GM18517 (cell line): ENCODE data around the gene FBXL16.

Experiments
- ATAC-seq: cut with Tn5 transposase; IDR thresholded peaks from one replicate; pipeline ENCODE4 v1.9.1; 2021; ENCODE audit warnings: mild to moderate bottlenecking, moderate library complexity; ENCODE audit not compliant: unreplicated experiment

Gene FBXL16

GRCh38 chr16:734981-735881 is 29.6 kb upstream of the FBXL16 start:
- ATAC-seq, result no peak

GRCh38 chr16:734208-734980 is 28.8 kb upstream of the FBXL16 start:
- no peak for ATAC-seq

GRCh38 chr16:733382-734207 is 28.0 kb upstream of the FBXL16 start:
- ATAC-seq, result no peak

- no peak for ATAC-seq
Measured at GRCh38 chr16:732936-733335, 27.3 kb upstream of the FBXL16 start.

- ATAC-seq, result no peak
Measured at GRCh38 chr16:732332-732731, 26.7 kb upstream of the FBXL16 start.

- no peak for ATAC-seq
Measured at GRCh38 chr16:730666-731509, 25.3 kb upstream of the FBXL16 start.

GRCh38 chr16:729768-730665 is 24.4 kb upstream of the FBXL16 start:
- no peak for ATAC-seq

GRCh38 chr16:728890-729744 is 23.5 kb upstream of the FBXL16 start:
- ATAC-seq, result no peak

GRCh38 chr16:728131-728889 is 22.7 kb upstream of the FBXL16 start:
- peak; percentile 36 for ATAC-seq

GRCh38 chr16:727291-727977 is 21.8 kb upstream of the FBXL16 start:
- no peak for ATAC-seq

GRCh38 chr16:726438-727290 is 21.1 kb upstream of the FBXL16 start, which contains the start of the genes CCDC78 and HAGHL:
CCDC78 (minus strand) TSS chr16:726443; CDS start chr16:726367, 76 bp downstream.
HAGHL (plus strand) TSS chr16:727106; CDS start chr16:727510, 404 bp downstream.
- no peak for ATAC-seq

- ATAC-seq, result no peak
Measured at GRCh38 chr16:726188-726437, 20.5 kb upstream of the FBXL16 start.

GRCh38 chr16:725463-726187 is 20.0 kb upstream of the FBXL16 start:
- ATAC-seq, result no peak

- ATAC-seq, result no peak
Measured at GRCh38 chr16:725041-725376, 19.4 kb upstream of the FBXL16 start.

GRCh38 chr16:724188-725040 is 18.8 kb upstream of the FBXL16 start:
- no peak for ATAC-seq
